K562 (cell line): Measurements from ENCODE around the gene ADARB2.

Experiments used
- JUN ChIP-seq, 2 experiments: sonication (generic) in 1 of 2; formaldehyde crosslinking in 1 of 2; IDR thresholded peaks; 2 replicates each; pipeline versions ENCODE4 v1.6.1 to v1.8.0; 2012 to 2022; ENCODE audit warnings: borderline replicate concordance in 2 of 2, mild to moderate bottlenecking in 2 of 2, improper control_type of control experiment in 1 of 2, low read depth in 1 of 2, low read length in 1 of 2, missing genetic modification reagents in 1 of 2
- JUNB ChIP-seq: fragments of 450-650 bp; formaldehyde crosslinking; conservative IDR thresholded peaks from 2 replicates; pipeline ENCODE4 v1.4.0; 2020; ENCODE audit warnings: mild to moderate bottlenecking
- MTA1 ChIP-seq: fragments of 450-650 bp; IDR thresholded peaks from 2 replicates; pipeline ENCODE4 v1.6.1; 2017; ENCODE audit warnings: borderline replicate concordance
- OTX1 ChIP-seq: fragments of 450-650 bp; formaldehyde crosslinking; IDR thresholded peaks from 2 replicates; pipeline ENCODE4 v1.4.0; 2022; ENCODE audit warnings: mild to moderate bottlenecking
- PATZ1 ChIP-seq: fragments of 250-450 bp; sonication (Bioruptor Pico); IDR thresholded peaks from 2 replicates; pipeline ENCODE4 v1.5.0; 2020; ENCODE audit warnings: mild to moderate bottlenecking, borderline replicate concordance
- POLR2A ChIP-seq: fragments of 450-650 bp; conservative IDR thresholded peaks from 2 replicates; pipeline ENCODE4 v1.6.1; 2016
- RAD51 ChIP-seq: fragments of 450-650 bp; IDR thresholded peaks from 2 replicates; pipeline ENCODE4 v1.7.1; 2016; ENCODE audit warnings: low read depth, mild to moderate bottlenecking, borderline replicate concordance
- SETDB1 ChIP-seq: IDR thresholded peaks from one replicate; pipeline ENCODE4 v1.6.1; 2012; ENCODE audit warnings: low read length, control low read depth, inconsistent platforms
- SMC3 ChIP-seq: conservative IDR thresholded peaks from 2 replicates; pipeline ENCODE4 v1.6.1; 2011; ENCODE audit warnings: low read depth, low read length, improper control_type of control experiment; ENCODE audit not compliant: insufficient read depth
- ZC3H11A ChIP-seq: IDR thresholded peaks from 2 replicates; pipeline ENCODE4 v1.6.1; 2012; ENCODE audit warnings: low read depth, low read length, improper control_type of control experiment
- TF ChIP-seq, protein P1 (sequence below), 3 experiments: IDR thresholded peaks in 2 of 3; conservative IDR thresholded peaks in 1 of 3; 2 replicates each; pipeline ENCODE4 v1.5.1; 2011 to 2012; ENCODE audit warnings: low read length in 3 of 3, mild to moderate bottlenecking in 3 of 3, control low read depth in 2 of 3, improper control_type of control experiment in 1 of 3, inconsistent platforms in 1 of 3, low read depth in 1 of 3, mixed read lengths in 1 of 3, moderate library complexity in 1 of 3; ENCODE audit not compliant: insufficient read depth in 2 of 3
- TF ChIP-seq, protein P2 (sequence below): fragments of 150-350 bp; conservative IDR thresholded peaks from 2 replicates; pipeline ENCODE4 v1.6.1; 2014; ENCODE audit warnings: low read length
- TF ChIP-seq, protein P3 (sequence below): fragments of 250-450 bp; sonication (Bioruptor Pico); IDR thresholded peaks from 2 replicates; pipeline ENCODE4 v1.4.0; 2020
- TF ChIP-seq, protein P4 (sequence below): sonication (generic); formaldehyde crosslinking; IDR thresholded peaks from 2 replicates; pipeline ENCODE4 v1.8.0; 2022; ENCODE audit warnings: missing genetic modification reagents, mild to moderate bottlenecking, borderline replicate concordance

DNA sequence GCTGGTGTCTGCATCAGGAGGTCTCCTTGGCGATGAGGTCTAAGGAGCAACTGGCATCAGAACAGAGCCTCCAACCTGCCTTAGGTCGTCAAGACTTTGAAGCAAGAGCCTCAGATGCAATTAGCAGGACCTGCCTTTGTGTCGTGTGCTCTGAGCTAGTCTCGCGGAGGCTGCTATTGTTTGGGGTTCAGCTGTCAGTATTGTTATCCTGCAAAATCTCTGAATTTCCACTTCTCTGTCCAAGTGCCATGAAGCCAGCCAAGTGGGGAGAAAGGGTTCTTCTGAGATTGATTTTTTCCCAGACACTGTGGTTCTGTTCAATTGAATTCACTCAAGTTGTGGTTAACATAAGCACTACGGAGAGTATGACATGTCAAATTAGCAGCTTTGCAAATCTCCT is 78.7 kb downstream of the ADARB2 start:
- TF ChIP-seq MTA1 (no peak), OTX1 (CRISPR knock-in tag) (no peak), SMC3 (no peak), POLR2A (no peak), JUNB (no peak), RAD51 (no peak), SETDB1 (no peak), PATZ1 (CRISPR knock-in tag) (no peak), JUN (IDR thresholded peaks at IDR 0.05; ENCODE audit: borderline replicate concordance, low read depth, low read length) (no peak), JUN (CRISPR knock-in tag; IDR thresholded peaks at IDR 0.05; ENCODE audit: borderline replicate concordance) (no peak), ZC3H11A (no peak)
- TF ChIP-seq, protein P1, sequence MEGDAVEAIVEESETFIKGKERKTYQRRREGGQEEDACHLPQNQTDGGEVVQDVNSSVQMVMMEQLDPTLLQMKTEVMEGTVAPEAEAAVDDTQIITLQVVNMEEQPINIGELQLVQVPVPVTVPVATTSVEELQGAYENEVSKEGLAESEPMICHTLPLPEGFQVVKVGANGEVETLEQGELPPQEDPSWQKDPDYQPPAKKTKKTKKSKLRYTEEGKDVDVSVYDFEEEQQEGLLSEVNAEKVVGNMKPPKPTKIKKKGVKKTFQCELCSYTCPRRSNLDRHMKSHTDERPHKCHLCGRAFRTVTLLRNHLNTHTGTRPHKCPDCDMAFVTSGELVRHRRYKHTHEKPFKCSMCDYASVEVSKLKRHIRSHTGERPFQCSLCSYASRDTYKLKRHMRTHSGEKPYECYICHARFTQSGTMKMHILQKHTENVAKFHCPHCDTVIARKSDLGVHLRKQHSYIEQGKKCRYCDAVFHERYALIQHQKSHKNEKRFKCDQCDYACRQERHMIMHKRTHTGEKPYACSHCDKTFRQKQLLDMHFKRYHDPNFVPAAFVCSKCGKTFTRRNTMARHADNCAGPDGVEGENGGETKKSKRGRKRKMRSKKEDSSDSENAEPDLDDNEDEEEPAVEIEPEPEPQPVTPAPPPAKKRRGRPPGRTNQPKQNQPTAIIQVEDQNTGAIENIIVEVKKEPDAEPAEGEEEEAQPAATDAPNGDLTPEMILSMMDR (IDR thresholded peaks at IDR 0.05 in 2 of 3, conservative IDR thresholded peaks at IDR 0.05 in 1 of 3; ENCODE audit: insufficient read depth in 2 of 3, low read depth in 1 of 3, low read length in 3 of 3), result no peak
- TF ChIP-seq, protein P2, sequence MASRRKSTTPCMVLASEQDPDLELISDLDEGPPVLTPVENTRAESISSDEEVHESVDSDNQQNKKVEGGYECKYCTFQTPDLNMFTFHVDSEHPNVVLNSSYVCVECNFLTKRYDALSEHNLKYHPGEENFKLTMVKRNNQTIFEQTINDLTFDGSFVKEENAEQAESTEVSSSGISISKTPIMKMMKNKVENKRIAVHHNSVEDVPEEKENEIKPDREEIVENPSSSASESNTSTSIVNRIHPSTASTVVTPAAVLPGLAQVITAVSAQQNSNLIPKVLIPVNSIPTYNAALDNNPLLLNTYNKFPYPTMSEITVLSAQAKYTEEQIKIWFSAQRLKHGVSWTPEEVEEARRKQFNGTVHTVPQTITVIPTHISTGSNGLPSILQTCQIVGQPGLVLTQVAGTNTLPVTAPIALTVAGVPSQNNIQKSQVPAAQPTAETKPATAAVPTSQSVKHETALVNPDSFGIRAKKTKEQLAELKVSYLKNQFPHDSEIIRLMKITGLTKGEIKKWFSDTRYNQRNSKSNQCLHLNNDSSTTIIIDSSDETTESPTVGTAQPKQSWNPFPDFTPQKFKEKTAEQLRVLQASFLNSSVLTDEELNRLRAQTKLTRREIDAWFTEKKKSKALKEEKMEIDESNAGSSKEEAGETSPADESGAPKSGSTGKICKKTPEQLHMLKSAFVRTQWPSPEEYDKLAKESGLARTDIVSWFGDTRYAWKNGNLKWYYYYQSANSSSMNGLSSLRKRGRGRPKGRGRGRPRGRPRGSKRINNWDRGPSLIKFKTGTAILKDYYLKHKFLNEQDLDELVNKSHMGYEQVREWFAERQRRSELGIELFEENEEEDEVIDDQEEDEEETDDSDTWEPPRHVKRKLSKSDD, result no peak
- TF ChIP-seq, protein P3, sequence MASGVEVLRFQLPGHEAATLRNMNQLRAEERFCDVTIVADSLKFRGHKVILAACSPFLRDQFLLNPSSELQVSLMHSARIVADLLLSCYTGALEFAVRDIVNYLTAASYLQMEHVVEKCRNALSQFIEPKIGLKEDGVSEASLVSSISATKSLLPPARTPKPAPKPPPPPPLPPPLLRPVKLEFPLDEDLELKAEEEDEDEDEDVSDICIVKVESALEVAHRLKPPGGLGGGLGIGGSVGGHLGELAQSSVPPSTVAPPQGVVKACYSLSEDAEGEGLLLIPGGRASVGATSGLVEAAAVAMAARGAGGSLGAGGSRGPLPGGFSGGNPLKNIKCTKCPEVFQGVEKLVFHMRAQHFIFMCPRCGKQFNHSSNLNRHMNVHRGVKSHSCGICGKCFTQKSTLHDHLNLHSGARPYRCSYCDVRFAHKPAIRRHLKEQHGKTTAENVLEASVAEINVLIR (CRISPR knock-in tag), result no peak
- TF ChIP-seq, protein P4, sequence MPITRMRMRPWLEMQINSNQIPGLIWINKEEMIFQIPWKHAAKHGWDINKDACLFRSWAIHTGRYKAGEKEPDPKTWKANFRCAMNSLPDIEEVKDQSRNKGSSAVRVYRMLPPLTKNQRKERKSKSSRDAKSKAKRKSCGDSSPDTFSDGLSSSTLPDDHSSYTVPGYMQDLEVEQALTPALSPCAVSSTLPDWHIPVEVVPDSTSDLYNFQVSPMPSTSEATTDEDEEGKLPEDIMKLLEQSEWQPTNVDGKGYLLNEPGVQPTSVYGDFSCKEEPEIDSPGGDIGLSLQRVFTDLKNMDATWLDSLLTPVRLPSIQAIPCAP (CRISPR knock-in tag), result no peak
